ENCODE measurements around the gene NPIPB8.
"Not testable (repeated sequence)": the region's sequence is repeated elsewhere in the genome, so short reads cannot be mapped to it uniquely, and the experiment has no call there.

The NPIPB8 gene

DNA sequence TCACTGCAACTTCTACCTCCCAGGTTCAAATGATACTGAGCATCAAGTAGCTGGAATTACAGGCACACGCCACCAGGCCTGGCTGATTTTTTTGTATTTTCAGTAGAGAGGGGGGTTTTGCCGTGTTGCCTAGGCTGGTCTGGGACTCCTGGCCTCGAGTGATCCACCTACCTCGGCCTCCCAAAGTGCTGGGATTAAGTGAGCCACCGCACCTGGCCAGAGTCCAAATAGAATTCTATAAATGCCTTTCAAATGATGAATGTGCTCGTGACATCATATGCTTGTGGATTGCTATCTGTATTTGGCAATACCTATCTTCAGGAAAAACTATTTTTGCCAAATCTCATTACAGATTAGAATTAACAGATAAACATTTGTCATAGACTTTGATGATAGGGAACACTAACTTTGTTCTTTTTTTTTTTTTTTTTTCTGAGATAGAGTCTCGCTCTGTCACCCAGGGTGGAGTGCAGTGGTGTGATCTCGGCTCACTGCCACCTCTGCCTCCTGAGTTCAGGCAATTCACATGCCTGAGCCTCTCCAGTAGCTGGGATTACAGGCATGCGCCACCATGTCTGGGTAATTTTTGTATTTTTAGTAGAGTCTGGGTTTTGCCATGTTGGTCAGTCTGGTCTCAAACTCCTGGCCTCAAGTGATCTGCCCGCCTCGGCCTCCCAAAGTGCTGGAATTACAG is 55.5 kb downstream of the NPIPB8 start:
- H3K4me3 ChIP-seq (ENCODE audit: low read depth, low read length) = not testable (repeated sequence)

DNA sequence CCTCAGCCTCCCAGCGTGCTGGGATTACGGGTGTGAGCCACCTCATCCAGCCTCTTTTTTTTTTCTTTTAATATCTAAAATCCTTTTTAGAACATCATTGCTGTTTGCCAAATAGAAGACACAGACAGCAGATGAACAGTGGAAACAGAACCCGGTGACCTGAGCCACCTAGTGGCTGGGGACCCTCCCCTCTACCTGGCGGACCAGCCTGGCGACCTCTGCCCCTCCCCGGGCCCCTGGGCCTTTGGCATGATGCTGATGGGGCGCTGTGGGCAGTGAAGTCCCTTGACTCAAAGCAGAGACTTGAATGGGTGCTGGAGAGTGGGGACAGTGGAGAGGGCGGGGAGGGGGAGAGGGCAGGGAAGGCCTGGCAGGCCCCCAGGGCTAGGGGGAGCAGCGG is 61.9 kb downstream of the NPIPB8 start:
- H3K4me3 ChIP-seq (ENCODE audit: low read depth, low read length) = not testable (repeated sequence)

DNA sequence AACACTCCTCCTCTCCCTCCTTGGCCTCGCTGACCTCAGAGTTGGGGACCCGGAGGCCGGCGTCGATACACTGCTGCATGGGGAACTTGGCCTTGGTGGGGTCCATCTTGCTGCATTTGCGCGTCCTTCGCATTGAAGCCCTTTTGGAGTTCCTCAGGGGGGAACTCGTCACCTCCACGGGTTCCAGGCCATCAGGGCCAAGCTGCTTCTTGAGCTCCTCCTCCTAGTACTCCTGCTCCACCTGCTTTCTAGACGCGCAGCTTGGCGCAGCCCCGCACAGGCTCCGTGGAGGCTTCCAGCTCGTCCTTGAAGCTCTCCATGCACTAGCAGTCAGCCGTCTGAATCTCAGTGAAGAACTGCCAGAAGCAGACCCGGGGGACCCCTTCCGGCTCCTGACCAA is 62.5 kb downstream of the NPIPB8 start:
- not testable (repeated sequence) for H3K4me3 ChIP-seq (ENCODE audit: low read depth, low read length)

DNA sequence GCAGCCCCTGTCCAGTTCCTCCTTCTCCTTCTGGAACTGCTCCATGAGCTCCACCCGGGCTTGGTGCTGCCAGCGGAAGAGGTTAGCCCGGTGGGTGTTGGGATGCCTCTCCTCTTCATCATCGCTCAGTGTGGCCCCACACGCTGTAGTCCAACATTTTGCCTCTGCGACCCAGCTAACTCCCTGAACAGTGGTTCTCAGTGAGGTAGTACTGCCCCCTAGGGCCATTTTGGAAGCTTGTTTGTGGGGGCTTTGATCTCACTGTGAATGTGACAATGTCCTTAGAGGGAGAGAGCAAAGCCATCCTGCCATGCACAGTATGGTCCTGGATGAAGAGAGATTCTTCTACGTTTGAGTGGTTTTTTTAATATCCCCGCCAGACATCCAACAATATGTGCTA is 63.5 kb downstream of the NPIPB8 start:
- not testable (repeated sequence) for H3K4me3 ChIP-seq (ENCODE audit: low read depth, low read length)

DNA sequence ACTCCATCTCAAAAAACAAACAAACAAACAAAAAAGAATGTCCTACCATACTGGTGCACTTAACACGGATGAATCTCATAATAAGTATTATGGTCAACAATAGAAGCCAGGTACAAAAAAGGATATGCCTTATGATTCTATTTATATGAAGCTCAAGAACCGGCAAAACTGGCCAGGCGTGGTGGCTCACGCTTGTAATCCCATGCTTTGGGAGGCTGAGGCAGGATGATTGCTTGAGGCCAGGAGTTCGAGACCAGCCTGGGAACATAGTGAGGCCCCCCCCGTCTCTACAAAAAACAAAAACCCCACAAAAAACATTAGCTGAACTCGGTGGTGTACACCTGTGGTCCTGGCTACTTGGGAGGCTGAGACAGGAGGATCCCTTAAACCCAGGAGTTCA is 66.4 kb downstream of the NPIPB8 start:
- not testable (repeated sequence) for H3K4me3 ChIP-seq (ENCODE audit: low read depth, low read length)

Measured in GM12875 (cell line).